Loucy (cell line): ENCODE measurements around the gene FGFR2.

ENCODE experiments used
- H2AFZ ChIP-seq: fragments of 200-600 bp; sonication (generic); 2 replicates; pipeline ENCODE4 v1.6.0; 2016; ENCODE audit warnings: antibody characterized with exemption, mild to moderate bottlenecking, low read length, moderate library complexity
- H3F3A ChIP-seq: fragments of 200-600 bp; 2 replicates; pipeline ENCODE4 v1.6.0; 2016; ENCODE audit warnings: antibody characterized with exemption, low read depth, mild to moderate bottlenecking
- H3K27me3 ChIP-seq: fragments of 200-600 bp; sonication (generic); 2 replicates; pipeline ENCODE4 v1.6.1; 2014; ENCODE audit warnings: low read length, mild to moderate bottlenecking; ENCODE audit not compliant: insufficient read depth, poor library complexity, severe bottlenecking
- H3K36me3 ChIP-seq: fragments of 200-600 bp; sonication (generic); 2 replicates; pipeline ENCODE4 v1.6.1; 2016; ENCODE audit warnings: low read length; ENCODE audit not compliant: insufficient read depth
- H3K4me1 ChIP-seq: fragments of 200-600 bp; sonication (generic); 2 replicates; pipeline ENCODE4 v1.5.1; 2014; ENCODE audit warnings: low read length, mild to moderate bottlenecking; ENCODE audit not compliant: insufficient read depth, poor library complexity, severe bottlenecking
- H3K4me2 ChIP-seq: fragments of 200-600 bp; sonication (generic); 2 replicates; pipeline ENCODE4 v1.6.0; 2014; ENCODE audit warnings: antibody characterized with exemption, low read length, low read depth, mild to moderate bottlenecking; ENCODE audit not compliant: poor library complexity, severe bottlenecking
- H3K4me3 ChIP-seq: fragments of 200-600 bp; sonication (generic); 2 replicates; pipeline ENCODE4 v1.5.1; 2014; ENCODE audit warnings: low read length, mild to moderate bottlenecking, mixed read lengths; ENCODE audit not compliant: poor library complexity, severe bottlenecking
- H3K79me2 ChIP-seq: fragments of 200-600 bp; sonication (generic); 2 replicates; pipeline ENCODE4 v1.6.1; 2014; ENCODE audit warnings: low read length; ENCODE audit not compliant: insufficient read depth
- H3K9ac ChIP-seq: fragments of 200-600 bp; sonication (generic); 2 replicates; pipeline ENCODE4 v1.6.0; 2014; ENCODE audit warnings: mild to moderate bottlenecking, low read depth, low read length, moderate library complexity; ENCODE audit not compliant: poor library complexity, severe bottlenecking
- H3K9me2 ChIP-seq: fragments of 200-600 bp; sonication (generic); replicated peaks from 2 replicates; pipeline ENCODE4 v1.6.1; 2016; ENCODE audit warnings: low read depth, low read length, mixed read lengths
- H3K9me3 ChIP-seq: fragments of 200-600 bp; sonication (generic); 2 replicates; pipeline ENCODE4 v1.6.1; 2014; ENCODE audit warnings: mild to moderate bottlenecking, antibody characterized with exemption, low read length, low read depth; ENCODE audit not compliant: insufficient read depth
- H4K20me1 ChIP-seq: fragments of 200-600 bp; sonication (generic); 2 replicates; pipeline ENCODE4 v1.6.0; 2014; ENCODE audit warnings: antibody characterized with exemption, low read length, mild to moderate bottlenecking; ENCODE audit not compliant: insufficient read depth, poor library complexity, severe bottlenecking
- CTCF ChIP-seq: fragments of 200-600 bp; sonication (generic); conservative IDR thresholded peaks from 2 replicates; pipeline ENCODE4 v1.5.1; 2014; ENCODE audit warnings: mild to moderate bottlenecking, antibody characterized with exemption, low read length
- EZH2phosphoT487 ChIP-seq: fragments of 200-600 bp; IDR thresholded peaks from 2 replicates; pipeline ENCODE4 v1.6.1; 2018; ENCODE audit warnings: antibody characterized with exemption, mild to moderate bottlenecking, moderate library complexity, borderline replicate concordance

Gene FGFR2

GRCh38 chr10:121618906-121619305 is 20.7 kb upstream of the FGFR2 start:
- no peaks in the 10 kb centered on the region for H3K79me2 ChIP-seq
- no peaks in the 10 kb centered on the region for H3K27me3 ChIP-seq
- H3K4me3 ChIP-seq: no peak overlapping the region
- H3K4me1 ChIP-seq: no peaks in the 10 kb centered on the region
- H2AFZ ChIP-seq: no peak overlapping the region
- no peak overlapping the region for H3K4me2 ChIP-seq
- TF ChIP-seq EZH2phosphoT487 (no peak), CTCF (no peak)
- H4K20me1 ChIP-seq: no peaks in the 10 kb centered on the region
- no peak overlapping the region for H3K9ac ChIP-seq
- peaks cover 12% of the 10 kb centered on the region; the same call in 1 of the 2 replicates for H3K9me3 ChIP-seq
- H3F3A ChIP-seq: no peaks in the 10 kb centered on the region
- H3K9me2 ChIP-seq: no peaks in the 10 kb centered on the region
- no peaks in the 10 kb centered on the region for H3K36me3 ChIP-seq

DNA sequence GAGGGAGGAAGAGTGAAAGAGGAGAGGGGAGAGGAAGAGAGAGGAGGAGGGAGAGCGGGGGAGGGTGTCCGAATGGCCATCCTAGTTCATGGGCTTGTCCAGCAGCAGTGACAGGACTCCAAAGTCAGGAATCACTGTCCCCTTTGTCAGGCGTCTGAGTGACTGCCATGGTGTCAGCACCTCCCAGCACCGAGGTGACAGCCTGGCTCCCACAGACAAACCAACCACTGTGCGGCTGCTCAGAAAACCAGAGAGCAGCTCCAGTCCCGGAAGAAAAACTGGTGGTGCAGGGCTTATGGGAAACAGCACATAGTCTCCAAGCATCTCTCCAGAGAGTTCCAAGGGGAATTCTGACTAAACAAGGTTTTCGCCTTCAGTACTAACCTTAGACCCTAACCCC is 18.9 kb upstream of the FGFR2 start:
- Histone ChIP-seq H3K9me2 (no peaks in the 10 kb centered on the region), H3K9me3 (peaks cover 12% of the 10 kb centered on the region; the same call in 1 of the 2 replicates), H4K20me1 (no peaks in the 10 kb centered on the region), H3K79me2 (no peaks in the 10 kb centered on the region), H3K27me3 (no peaks in the 10 kb centered on the region), H3F3A (no peaks in the 10 kb centered on the region), H3K36me3 (no peaks in the 10 kb centered on the region), H3K4me2 (no peak overlapping the region), H3K4me1 (no peaks in the 10 kb centered on the region), H2AFZ (no peak overlapping the region), H3K9ac (no peak overlapping the region), H3K4me3 (no peak overlapping the region)
- TF ChIP-seq EZH2phosphoT487: no peak
- TF ChIP-seq CTCF: no peak

GRCh38 chr10:121616291-121616690 is 18.0 kb upstream of the FGFR2 start:
- Histone ChIP-seq H3K9ac (no peak overlapping the region), H2AFZ (no peak overlapping the region), H3K4me1 (no peaks in the 10 kb centered on the region), H3K79me2 (no peaks in the 10 kb centered on the region), H3K36me3 (no peaks in the 10 kb centered on the region), H3K4me3 (no peak overlapping the region), H3F3A (no peaks in the 10 kb centered on the region), H3K9me2 (no peaks in the 10 kb centered on the region), H4K20me1 (no peaks in the 10 kb centered on the region), H3K27me3 (no peaks in the 10 kb centered on the region), H3K9me3 (peaks cover 12% of the 10 kb centered on the region; the same call in 1 of the 2 replicates), H3K4me2 (no peak overlapping the region)
- TF ChIP-seq EZH2phosphoT487: no peak
- no peak for TF ChIP-seq CTCF
